ENCODE measurements around the gene FCRL5. TPM values are rescaled to one million over a fixed set of nuclear protein-coding genes. Genes with fewer than 3 reads are reported as not detected.

FCRL5 gene
- total RNA-seq, 6 experiments from 2014 or later = not detected

DNA sequence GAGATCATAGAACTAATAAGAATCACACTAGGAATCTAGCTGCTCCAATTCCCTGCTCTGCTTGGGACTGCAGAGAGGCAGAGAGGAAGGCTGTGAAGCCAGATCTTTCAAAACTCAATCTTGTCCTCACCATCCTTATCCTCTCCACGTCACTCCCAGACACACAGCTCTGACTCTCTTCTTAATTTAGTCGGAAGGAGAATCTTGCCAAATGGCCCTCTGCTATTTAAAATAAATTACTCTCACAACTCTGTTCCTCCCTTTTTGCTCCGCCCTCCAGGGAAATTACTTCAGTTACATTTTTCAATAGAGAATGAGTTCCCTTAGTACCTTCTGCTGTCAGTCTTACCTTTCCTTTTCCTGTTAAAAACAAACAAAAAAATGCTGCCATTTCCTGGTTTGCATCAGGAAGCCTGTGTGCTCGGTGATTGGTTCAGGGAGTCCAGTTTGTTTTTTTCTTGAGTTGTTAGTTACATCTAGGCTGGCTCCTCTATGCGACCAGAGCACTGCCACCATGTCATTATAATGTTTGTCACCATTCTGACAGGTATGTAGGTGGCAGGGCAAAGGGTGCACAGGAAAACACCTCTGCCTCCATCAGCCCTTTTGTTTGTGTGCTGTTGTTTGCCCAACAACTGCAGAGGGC, 80.1 kb downstream of the FCRL5 start:
- DNase-seq = no peak
- no peaks in the 10 kb centered on the region for H3K9me3 Mint-ChIP-seq
- no peaks in the 10 kb centered on the region for H3K4me1 Mint-ChIP-seq (ENCODE audit: low read depth)
- peaks cover 1% of the 10 kb centered on the region; the same call in 1 of the 2 replicates for H3K27me3 Mint-ChIP-seq (ENCODE audit: insufficient read depth)
- H3K36me3 Mint-ChIP-seq (ENCODE audit: low read depth) = no peaks in the 10 kb centered on the region
- H3K4me3 Mint-ChIP-seq = no peak overlapping the region
- H3K27ac Mint-ChIP-seq = no peak overlapping the region
- no peak for TF ChIP-seq CTCF (IDR thresholded peaks at IDR 0.05)

GRCh38 chr1:157471531-157471930, 80.8 kb downstream of the FCRL5 start:
- no peak overlapping the region for H3K27ac Mint-ChIP-seq
- peaks cover 1% of the 10 kb centered on the region; the same call in 1 of the 2 replicates for H3K27me3 Mint-ChIP-seq (ENCODE audit: insufficient read depth)

DNA sequence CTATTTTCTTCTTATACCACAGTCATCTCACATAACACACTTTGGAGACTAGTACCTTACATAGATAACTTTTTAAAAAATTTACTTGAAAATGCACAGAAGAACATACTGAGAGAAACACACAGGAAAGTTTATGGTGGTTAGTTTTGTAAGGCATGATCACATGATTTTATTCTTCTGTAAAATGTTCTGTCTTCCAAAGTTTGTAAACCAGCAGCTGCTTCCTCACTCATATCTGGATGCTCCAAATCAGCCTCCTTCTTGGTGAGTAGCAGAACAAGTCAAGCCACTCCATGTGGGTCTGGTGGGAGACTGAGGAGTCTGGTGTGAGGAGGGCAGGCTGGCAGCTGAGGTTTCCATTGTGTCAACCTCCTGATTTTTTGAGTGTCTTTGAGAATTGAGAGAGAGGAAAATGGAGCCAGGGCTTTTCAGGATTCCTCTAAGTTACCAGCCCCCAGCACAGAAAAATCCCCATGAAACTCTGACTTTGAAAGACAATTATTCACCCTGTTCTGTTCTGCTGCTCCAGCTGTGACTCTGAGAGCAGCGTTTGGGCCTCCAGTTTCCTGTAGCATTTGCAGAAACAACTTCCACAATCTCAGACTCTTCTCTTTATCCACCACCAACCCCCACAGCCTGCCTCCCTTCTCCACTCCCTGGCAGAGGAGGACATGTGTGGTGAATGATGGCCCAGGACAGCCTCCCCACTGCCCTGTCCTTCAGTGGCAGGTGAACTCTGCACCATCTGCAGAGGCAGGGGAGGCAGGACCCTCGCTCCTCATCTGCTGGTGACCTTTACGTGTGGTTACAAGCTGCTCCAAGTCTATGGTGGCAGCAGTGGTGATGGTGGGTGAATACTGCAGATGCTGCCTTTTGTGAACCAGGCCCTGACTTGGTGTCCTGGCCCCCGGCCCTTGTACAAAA, 82.3 kb downstream of the FCRL5 start:
- no peak for TF ChIP-seq CTCF (IDR thresholded peaks at IDR 0.05)
- H3K4me3 Mint-ChIP-seq = no peak overlapping the region
- DNase-seq = no peak
- no peaks in the 10 kb centered on the region for H3K9me3 Mint-ChIP-seq
- no peaks in the 10 kb centered on the region for H3K4me1 Mint-ChIP-seq (ENCODE audit: low read depth)
- H3K27ac Mint-ChIP-seq = no peak overlapping the region
- peaks cover 1% of the 10 kb centered on the region; the same call in 1 of the 2 replicates for H3K27me3 Mint-ChIP-seq (ENCODE audit: insufficient read depth)
- no peaks in the 10 kb centered on the region for H3K36me3 Mint-ChIP-seq (ENCODE audit: low read depth)

More at GRCh38 chr1:157471531-157471930, 80.8 kb downstream of the FCRL5 start:
- DNase-seq = no peak
- H3K4me1 Mint-ChIP-seq (ENCODE audit: low read depth) = no peaks in the 10 kb centered on the region
- H3K4me3 Mint-ChIP-seq = no peak overlapping the region
- no peaks in the 10 kb centered on the region for H3K36me3 Mint-ChIP-seq (ENCODE audit: low read depth)
- TF ChIP-seq CTCF (IDR thresholded peaks at IDR 0.05) = no peak
- no peaks in the 10 kb centered on the region for H3K9me3 Mint-ChIP-seq

GRCh38 chr1:157469300-157469699, 83.0 kb downstream of the FCRL5 start:
- no peak for TF ChIP-seq CTCF (IDR thresholded peaks at IDR 0.05)
- no peak overlapping the region for H3K4me3 Mint-ChIP-seq
- H3K4me1 Mint-ChIP-seq (ENCODE audit: low read depth) = no peaks in the 10 kb centered on the region
- H3K27me3 Mint-ChIP-seq (ENCODE audit: insufficient read depth) = peaks cover 1% of the 10 kb centered on the region; the same call in 1 of the 2 replicates
- no peak overlapping the region for H3K27ac Mint-ChIP-seq
- H3K36me3 Mint-ChIP-seq (ENCODE audit: low read depth) = no peaks in the 10 kb centered on the region
- no peaks in the 10 kb centered on the region for H3K9me3 Mint-ChIP-seq
- DNase-seq = no peak

DNA sequence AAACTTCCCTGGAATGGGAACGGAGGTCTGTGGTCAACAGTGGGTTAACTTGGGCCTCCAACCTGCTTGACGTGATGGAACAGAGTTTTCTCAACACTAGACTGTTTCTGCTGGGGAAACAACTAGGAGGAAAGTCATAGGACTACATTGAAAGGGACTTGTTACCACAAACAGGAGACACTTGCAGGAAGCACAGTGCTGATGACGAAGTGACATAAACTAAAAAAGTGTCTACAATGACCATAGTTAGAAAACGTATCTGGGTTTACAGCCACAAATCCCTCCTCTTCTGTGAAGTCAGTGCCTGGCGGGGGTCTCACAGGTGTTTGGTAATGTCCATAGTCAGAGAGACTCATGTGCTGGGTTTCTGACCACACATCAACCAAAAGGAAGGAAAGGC, 86.3 kb downstream of the FCRL5 start:
- H3K36me3 Mint-ChIP-seq (ENCODE audit: low read depth) = no peaks in the 10 kb centered on the region
- H3K27ac Mint-ChIP-seq = no peak overlapping the region
- H3K4me3 Mint-ChIP-seq = no peak overlapping the region
- DNase-seq = no peak
- no peak for TF ChIP-seq CTCF (IDR thresholded peaks at IDR 0.05)
- H3K4me1 Mint-ChIP-seq (ENCODE audit: low read depth) = no peaks in the 10 kb centered on the region
- H3K9me3 Mint-ChIP-seq = no peaks in the 10 kb centered on the region
- H3K27me3 Mint-ChIP-seq (ENCODE audit: insufficient read depth) = no peaks in the 10 kb centered on the region

Other genes starting within 250 kb of the FCRL5 start
- gene FCRL4, start 45.6 kb upstream of the FCRL5 start, total RNA-seq (2021; fragmentation: NEBNext Ultra II Directional; extraction: Animal tissue kit (Norgen Biotek cat#: 25700)) = not detected
- not detected for gene FCRL3, start 148.3 kb upstream of the FCRL5 start, total RNA-seq (2021; fragmentation: NEBNext Ultra II Directional; extraction: Animal tissue kit (Norgen Biotek cat#: 25700))
- gene FCRL2, start 224.6 kb upstream of the FCRL5 start, total RNA-seq (2021; fragmentation: NEBNext Ultra II Directional; extraction: Animal tissue kit (Norgen Biotek cat#: 25700)) = not detected

Data from HFFc6 (cell line).